H1 (cell line): ENCODE results near the gene SLC12A2. TPM values are rescaled to one million over a fixed set of nuclear protein-coding genes. Genes with fewer than 3 reads are reported as not detected.

Experiments used
- CTCF ChIA-PET: fragments of 300-600 bp; sonication (Branson Sonifier 250); formaldehyde crosslinking; loops from one replicate; lab custom pipeline; 2021; ENCODE audit not compliant: partially characterized antibody; lab: Charles Lee
- POLR2A ChIA-PET: fragments of 300-600 bp; sonication (Branson Sonifier 250); formaldehyde crosslinking; loops from one replicate; lab custom pipeline; 2021; ENCODE audit warnings: inconsistent platforms; ENCODE audit not compliant: partially characterized antibody; lab: Charles Lee
- DNase-seq, 2 experiments: peaks; one replicate each; pipeline versions ENCODE4 v3.0.0 to v3.0.0-alpha.2; 2010 to 2022; ENCODE audit warnings: low spot score in 2 of 2, low read depth in 1 of 2, mixed read lengths in 1 of 2
- FAIRE-seq: peaks from 2 replicates; lab custom pipeline; 2011; peaks lifted over from hg19 to GRCh38; lab: Jason Lieb, UNC
- H2AFZ ChIP-seq: 2 replicates; pipeline ENCODE4 v1.8.1; 2012; ENCODE audit warnings: low read length, inconsistent platforms
- H2AK5ac ChIP-seq: 2 replicates; pipeline ENCODE4 v1.6.1; 2013; ENCODE audit warnings: low read depth, low read length
- H2BK120ac ChIP-seq: replicated peaks from 2 replicates; pipeline ENCODE3; 2013; ENCODE audit warnings: low read depth, low read length, inconsistent platforms
- H2BK12ac ChIP-seq: 2 replicates; pipeline ENCODE4 v1.6.1; 2013; ENCODE audit warnings: low read depth, low read length
- H2BK15ac ChIP-seq: 2 replicates; pipeline ENCODE4 v1.6.1; 2013; ENCODE audit warnings: low read length
- H2BK20ac ChIP-seq: 2 replicates; pipeline ENCODE4 v1.6.1; 2013; ENCODE audit warnings: low read length
- H2BK5ac ChIP-seq: 2 replicates; pipeline ENCODE4 v1.6.1; 2013; ENCODE audit warnings: low read depth, low read length
- H3K14ac ChIP-seq: 2 replicates; pipeline ENCODE4 v1.6.1; 2013; ENCODE audit warnings: inconsistent platforms; ENCODE audit not compliant: insufficient read length
- H3K18ac ChIP-seq: 2 replicates; pipeline ENCODE4 v1.6.1; 2013; ENCODE audit warnings: low read length; ENCODE audit errors: extremely low read depth
- H3K23ac ChIP-seq: 2 replicates; pipeline ENCODE4 v1.6.1; 2013; ENCODE audit warnings: inconsistent platforms; ENCODE audit not compliant: insufficient read length
- H3K23me2 ChIP-seq: 2 replicates; pipeline ENCODE4 v1.6.1; 2013; ENCODE audit warnings: low read depth, low read length
- H3K27ac ChIP-seq: 2 replicates; pipeline ENCODE4 v1.6.1; 2011; ENCODE audit warnings: low read depth, low read length, inconsistent platforms
- H3K27me3 ChIP-seq, 4 experiments: replicated peaks in 1 of 4; 1 replicate in 1 of 4; 2 replicates in 3 of 4; pipeline versions ENCODE4 v1.6.1 to v1.8.1; 2011 to 2013; ENCODE audit warnings: low read length in 3 of 4, mild to moderate bottlenecking in 3 of 4, inconsistent platforms in 2 of 4, mixed read lengths in 2 of 4, moderate library complexity in 1 of 4; ENCODE audit not compliant: control insufficient read depth in 3 of 4, insufficient read depth in 3 of 4; ENCODE audit errors: extremely low read depth in 1 of 4
- H3K36me3 ChIP-seq, 4 experiments: 2 replicates each; pipeline versions ENCODE4 v1.6.1 to v1.8.1; 2011 to 2013; ENCODE audit warnings: mild to moderate bottlenecking in 4 of 4, low read length in 3 of 4, moderate library complexity in 2 of 4, control low read depth in 1 of 4, inconsistent platforms in 1 of 4; ENCODE audit not compliant: insufficient read depth in 4 of 4, control insufficient read depth in 2 of 4
- H3K4ac ChIP-seq: replicated peaks from 2 replicates; pipeline ENCODE3; 2013; ENCODE audit warnings: low read length, low read depth, mixed read lengths, inconsistent platforms; ENCODE audit not compliant: insufficient read length
- H3K4me1 ChIP-seq, 4 experiments: replicated peaks in 1 of 4; 1 replicate in 1 of 4; 2 replicates in 3 of 4; pipeline versions ENCODE4 v1.6.1 to v1.8.1; 2011 to 2013; ENCODE audit warnings: low read length in 3 of 4, inconsistent platforms in 2 of 4, mixed read lengths in 1 of 4; ENCODE audit not compliant: insufficient read depth in 4 of 4, control insufficient read depth in 3 of 4
- H3K4me2 ChIP-seq, 2 experiments: 2 replicates each; pipeline versions ENCODE4 v1.6.1 to v1.8.1; 2011 to 2013; ENCODE audit warnings: low read depth in 2 of 2, low read length in 2 of 2, control low read depth in 1 of 2, inconsistent platforms in 1 of 2, mild to moderate bottlenecking in 1 of 2; ENCODE audit not compliant: insufficient read depth in 1 of 2
- H3K4me3 ChIP-seq, 4 experiments: fragments of 200-600, 300-600 bp in 1 of 4; sonication (generic), shearing (Covaris generic), sonication (Bioruptor Twin) in 1 of 4; 2 replicates each; pipeline versions ENCODE4 v1.5.1 to v1.8.1; 2011 to 2016; ENCODE audit warnings: low read length in 4 of 4, low read depth in 3 of 4, control low read depth in 2 of 4, inconsistent platforms in 2 of 4, mild to moderate bottlenecking in 2 of 4, mixed read lengths in 1 of 4, moderate library complexity in 1 of 4; ENCODE audit not compliant: insufficient read depth in 2 of 4; ENCODE audit errors: extremely low read depth in 1 of 4
- H3K56ac ChIP-seq: replicated peaks from 2 replicates; pipeline ENCODE3; 2013; ENCODE audit warnings: low read depth, mild to moderate bottlenecking, mixed read lengths, low read length, inconsistent platforms; ENCODE audit not compliant: insufficient read length
- H3K79me1 ChIP-seq: 2 replicates; pipeline ENCODE4 v1.6.1; 2013; ENCODE audit warnings: low read depth, low read length, control low read depth
- H3K79me2 ChIP-seq, 2 experiments: 2 replicates each; pipeline versions ENCODE4 v1.6.1 to v1.8.1; 2012 to 2013; ENCODE audit warnings: low read length in 2 of 2, mild to moderate bottlenecking in 2 of 2, inconsistent platforms in 1 of 2; ENCODE audit not compliant: insufficient read depth in 2 of 2, control insufficient read depth in 1 of 2
- H3K9ac ChIP-seq, 4 experiments: replicated peaks in 1 of 4; 1 replicate in 1 of 4; 2 replicates in 3 of 4; pipeline versions ENCODE4 v1.6.1 to v1.8.1; 2011 to 2013; ENCODE audit warnings: low read depth in 3 of 4, low read length in 3 of 4, control low read depth in 2 of 4, mild to moderate bottlenecking in 2 of 4, moderate library complexity in 2 of 4, inconsistent platforms in 1 of 4; ENCODE audit errors: extremely low read depth in 1 of 4
- H3K9me3 ChIP-seq, 2 experiments: 2 replicates each; pipeline versions ENCODE4 v1.6.1 to v1.8.1; 2012 to 2013; ENCODE audit warnings: mild to moderate bottlenecking in 2 of 2, moderate library complexity in 2 of 2, control low read depth in 1 of 2, inconsistent platforms in 1 of 2, low read depth in 1 of 2, low read length in 1 of 2, mixed read lengths in 1 of 2; ENCODE audit not compliant: insufficient read depth in 2 of 2
- H4K20me1 ChIP-seq, 2 experiments: replicated peaks in 1 of 2; 2 replicates each; pipeline versions ENCODE3 to v1.8.1; 2011 to 2013; ENCODE audit warnings: inconsistent platforms in 2 of 2, low read length in 2 of 2, mild to moderate bottlenecking in 1 of 2; ENCODE audit not compliant: insufficient read depth in 2 of 2, control insufficient read depth in 1 of 2
- H4K5ac ChIP-seq: 2 replicates; pipeline ENCODE4 v1.6.1; 2013; ENCODE audit warnings: low read length, low read depth, mixed read lengths, inconsistent platforms; ENCODE audit not compliant: insufficient read length
- H4K8ac ChIP-seq: 2 replicates; pipeline ENCODE4 v1.8.0; 2013; ENCODE audit warnings: mild to moderate bottlenecking, moderate library complexity, low read length, inconsistent platforms; ENCODE audit not compliant: insufficient read depth; ENCODE audit errors: extremely low read depth
- H4K91ac ChIP-seq: replicated peaks from 2 replicates; pipeline ENCODE3; 2013; ENCODE audit warnings: low read length, mixed read lengths, inconsistent platforms; ENCODE audit not compliant: insufficient read length
- CEBPB ChIP-seq: IDR thresholded peaks from 2 replicates; pipeline ENCODE4 v1.6.1; 2012; ENCODE audit warnings: low read depth, low read length
- EP300 ChIP-seq, 2 experiments: IDR thresholded peaks; 1 replicate in 1 of 2; 2 replicates in 1 of 2; pipeline ENCODE4 v1.6.1; 2011 to 2012; ENCODE audit warnings: low read depth in 2 of 2, low read length in 2 of 2, mild to moderate bottlenecking in 2 of 2, borderline replicate concordance in 1 of 2, inconsistent platforms in 1 of 2, moderate library complexity in 1 of 2
- EZH2 ChIP-seq: fragments of 200-600 bp; sonication (generic); IDR thresholded peaks from 2 replicates; pipeline ENCODE4 v1.7.1; 2012; ENCODE audit warnings: low read depth, mild to moderate bottlenecking, moderate library complexity, low read length, inconsistent platforms; ENCODE audit not compliant: severe bottlenecking
- HDAC6 ChIP-seq: IDR thresholded peaks from one replicate; pipeline ENCODE4 v1.7.1; 2012; ENCODE audit warnings: low read depth, mild to moderate bottlenecking, inconsistent platforms, low read length, moderate library complexity
- NANOG ChIP-seq: IDR thresholded peaks from 2 replicates; pipeline ENCODE4 v1.6.1; 2011; ENCODE audit warnings: low read length, low read depth, mild to moderate bottlenecking, inconsistent platforms; ENCODE audit not compliant: insufficient read depth, poor library complexity, severe bottlenecking
- RAD21 ChIP-seq, 2 experiments: IDR thresholded peaks in 1 of 2; conservative IDR thresholded peaks in 1 of 2; 2 replicates each; pipeline ENCODE4 v1.6.1; 2011; ENCODE audit warnings: low read depth in 2 of 2, low read length in 2 of 2, improper control_type of control experiment in 1 of 2, inconsistent platforms in 1 of 2, mild to moderate bottlenecking in 1 of 2, moderate library complexity in 1 of 2
- SIX5 ChIP-seq: IDR thresholded peaks from 2 replicates; pipeline ENCODE4 v1.6.1; 2011; ENCODE audit warnings: mild to moderate bottlenecking, low read depth, low read length
- TAF7 ChIP-seq: optimal IDR thresholded peaks from 2 replicates; pipeline ENCODE3; 2011; ENCODE audit warnings: low read depth, mild to moderate bottlenecking, inconsistent platforms, low read length, moderate library complexity, borderline replicate concordance
- TEAD4 ChIP-seq: IDR thresholded peaks from 2 replicates; pipeline ENCODE4 v1.6.1; 2012; ENCODE audit warnings: low read depth, low read length, inconsistent platforms, mixed read lengths
- YY1 ChIP-seq: IDR thresholded peaks from 2 replicates; pipeline ENCODE4 v1.6.1; 2011; ENCODE audit warnings: low read depth, mild to moderate bottlenecking, low read length
- WGBS, 2 experiments: shearing (Covaris generic) in 1 of 2; methylation state at CpG; one replicate each; pipeline versions ENCODE4 v1.1.6 to v1.1.7; 2013 to 2015; ENCODE audit warnings: low lambda C conversion rate in 2 of 2, mixed read lengths in 2 of 2, inconsistent platforms in 1 of 2, low coverage in 1 of 2, missing lambda C conversion rate in 1 of 2; ENCODE audit not compliant: insufficient replicate concordance in 2 of 2, insufficient coverage in 1 of 2, insufficient read length in 1 of 2; ENCODE audit errors: extremely low coverage in 1 of 2, missing lambda C conversion rate in 1 of 2; 5-methylcytosine and 5-hydroxymethylcytosine counted together
- polyA plus RNA-seq, 7 experiments: library from polyadenylated mRNA; depleted of rRNA in 3 of 7; stranded (reverse) in 5 of 7; unstranded in 2 of 7; fragments of >200 nt in 5 of 7; fragments of 200-250 nt in 2 of 7; gene quantifications; 1 replicate in 5 of 7; 2 replicates in 1 of 7; 4 replicates in 1 of 7; pipeline versions ENCODE4 v1.2.1 to v1.2.3, GENCODE V29; 2011 to 2013; ENCODE audit warnings: missing spikeins in 2 of 7, mixed read lengths in 2 of 7
- total RNA-seq: library from RNA; stranded (reverse); fragmentation: NEBNext Ultra II Directional; extraction: Animal tissue kit (Norgen Biotek cat#: 25700); gene quantifications from 2 replicates; pipeline ENCODE4 v1.2.1, GENCODE V29; 2021
- TF ChIP-seq, protein P1 (sequence below): IDR thresholded peaks from 2 replicates; pipeline ENCODE4 v1.6.1; 2011; ENCODE audit warnings: low read depth, mild to moderate bottlenecking, low read length; ENCODE audit not compliant: insufficient read depth

SLC12A2 gene
- total and polyA plus RNA-seq, 2 of the 8 experiments (the other 6 are each of a cell fraction or from before 2014, with no cell fraction given): 2.6 to 16.2 TPM

DNA sequence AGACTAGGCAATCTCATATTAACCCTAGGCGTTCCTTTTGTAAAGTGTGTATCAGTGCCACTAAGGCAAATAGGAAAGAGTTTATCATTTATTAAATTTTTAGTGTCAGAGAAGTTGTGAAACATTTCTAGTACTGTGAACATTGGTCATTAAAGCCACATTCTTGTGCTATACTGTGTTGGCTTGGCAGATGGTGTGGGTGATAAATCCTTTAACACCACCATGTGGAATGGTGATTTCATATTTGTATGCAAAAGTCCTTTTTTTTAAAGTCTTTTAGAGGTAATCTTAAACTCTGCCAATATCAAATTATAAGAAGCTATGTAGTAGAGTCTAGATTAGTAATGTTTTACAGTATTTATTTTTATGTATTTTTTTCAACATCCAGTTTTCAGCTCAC lies 18.1 kb downstream of the SLC12A2 start:
- Histone ChIP-seq H2AK5ac (no peak overlapping the region), H3K9me3 (peaks cover 3 to 7% of the 10 kb centered on the region in 2 experiments; a peak in 2 of 4 replicates), H3K14ac (no peak overlapping the region), H4K20me1 (no peaks in the 10 kb centered on the region), H3K4ac (no peak overlapping the region), H4K91ac (no peak overlapping the region), H3K4me1 (no peaks in the 10 kb centered on the region), H3K4me3 (no peak overlapping the region), H4K8ac (no peak overlapping the region), H2BK120ac (no peak overlapping the region)
- WGBS, 2 experiments: 67% methylated on average over 1 of the region's 1 CpG; no CpG with 5 or more reads in 1 of the 2 experiments
- no peak for FAIRE-seq
- TF ChIP-seq YY1: no peak
- TF ChIP-seq NANOG: no peak
- TF ChIP-seq TEAD4: no peak
- no peak for TF ChIP-seq EZH2
- no peak for TF ChIP-seq CEBPB
- no peak for TF ChIP-seq SIX5
- TF ChIP-seq HDAC6: no peak
- TF ChIP-seq, protein P1, sequence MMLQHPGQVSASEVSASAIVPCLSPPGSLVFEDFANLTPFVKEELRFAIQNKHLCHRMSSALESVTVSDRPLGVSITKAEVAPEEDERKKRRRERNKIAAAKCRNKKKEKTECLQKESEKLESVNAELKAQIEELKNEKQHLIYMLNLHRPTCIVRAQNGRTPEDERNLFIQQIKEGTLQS: no peak
- TF ChIP-seq TAF7: no peak
- no peak for TF ChIP-seq EP300 (IDR thresholded peaks at IDR 0.05; ENCODE audit: borderline replicate concordance in 1 of 2, low read depth in 2 of 2, low read length in 2 of 2)
- no peak for TF ChIP-seq RAD21 (IDR thresholded peaks at IDR 0.05 in 1 of 2, conservative IDR thresholded peaks at IDR 0.05 in 1 of 2; ENCODE audit: low read depth in 2 of 2, low read length in 2 of 2)
- TF ChIP-seq, all 59 proteins: peak for 0
- Histone ChIP-seq H3K23me2 (no peaks in the 10 kb centered on the region), H3K56ac (no peak overlapping the region), H2BK20ac (no peak overlapping the region), H3K4me2 (no peak overlapping the region), H2AFZ (no peak overlapping the region), H2BK5ac (no peak overlapping the region), H3K36me3 (no peaks in the 10 kb centered on the region), H2BK15ac (no peak overlapping the region), H3K27ac (no peak overlapping the region), H3K23ac (no peak overlapping the region), H3K18ac (no peak overlapping the region), H3K27me3 (no peaks in the 10 kb centered on the region), H3K9ac (no peak overlapping the region), H4K5ac (no peak overlapping the region), H2BK12ac (no peak overlapping the region), H3K79me2 (no peaks in the 10 kb centered on the region), H3K79me1 (no peaks in the 10 kb centered on the region)
- ChIA-PET POLR2A (no interaction called here), CTCF (interaction anchor here (2.2 kb wide), 1 partner anchor 10 kb away, joined by 4 read pairs; no protein-coding TSS in a partner anchor)
- DNase-seq: no peak
